HG03469 (cell line): ENCODE data around the gene SLC25A11.
A peak's percentile ranks its signal among the peaks of the same experiment; 100 is the strongest.
"Not testable (repeated sequence)": the region's sequence is repeated elsewhere in the genome, so short reads cannot be mapped to it uniquely, and the experiment has no call there.

Experiments
- ATAC-seq: cut with Tn5 transposase; IDR thresholded peaks from one replicate; pipeline ENCODE4 v1.9.1; 2021; ENCODE audit warnings: mild to moderate bottlenecking, moderate library complexity, moderate number of reproducible peaks; ENCODE audit not compliant: unreplicated experiment

SLC25A11 gene

DNA sequence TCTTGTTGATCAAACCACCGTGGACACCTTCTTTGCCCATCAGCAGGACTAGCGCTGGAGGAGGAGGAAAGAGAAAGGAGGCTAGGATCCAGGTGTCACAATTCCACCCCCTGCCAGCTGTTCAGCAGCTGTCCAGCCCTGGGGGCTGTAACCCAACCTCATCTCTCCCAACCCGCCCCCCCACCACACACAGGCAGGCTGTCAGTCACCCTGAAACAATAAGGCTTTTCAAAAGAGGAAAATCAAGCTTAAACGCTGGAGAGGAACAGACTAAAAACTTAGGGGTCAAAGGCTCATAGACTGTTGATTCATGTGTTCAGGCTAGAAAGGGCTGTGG lies 6.1 kb upstream of the SLC25A11 start:
- no peak for ATAC-seq

DNA sequence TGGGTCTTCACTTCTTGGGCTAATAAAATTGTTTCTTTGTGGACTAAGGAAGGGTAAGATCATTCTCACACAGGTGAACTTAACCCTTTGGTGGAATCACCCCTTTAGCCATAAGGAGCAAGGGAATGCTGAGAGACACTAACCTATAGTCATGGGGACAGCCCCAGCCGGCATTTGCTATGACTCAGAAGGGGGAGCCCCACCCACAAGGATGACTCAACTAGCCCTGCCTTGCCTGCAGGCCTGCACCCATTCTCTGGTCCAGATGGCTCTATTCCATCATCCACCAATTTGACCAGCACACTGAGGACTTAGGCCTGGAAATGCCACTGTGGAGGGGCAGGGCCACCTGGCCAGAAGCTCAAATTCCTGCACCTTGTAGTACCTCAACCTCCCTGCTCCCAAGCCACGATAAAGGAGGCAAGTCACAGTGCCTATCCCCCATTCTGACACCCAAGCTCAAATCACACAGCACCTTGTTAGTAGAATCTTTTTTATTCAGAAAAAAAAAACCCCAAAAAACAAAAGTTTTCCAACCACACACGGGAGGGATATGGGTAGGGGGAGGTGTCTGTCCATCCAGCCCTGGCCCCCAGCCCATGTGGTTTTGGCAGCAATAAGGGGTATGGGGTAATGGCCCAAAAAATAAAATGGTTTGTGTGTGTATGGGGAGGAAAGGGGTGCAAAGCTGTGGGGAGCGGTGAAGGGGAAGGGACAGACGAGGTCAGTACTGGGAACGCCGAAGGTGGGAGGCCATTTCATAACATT lies 5.5 kb upstream of the SLC25A11 start:
- ATAC-seq: no peak

GRCh38 chr17:4944554-4945175 lies 4.8 kb upstream of the SLC25A11 start:
- no peak for ATAC-seq

GRCh38 chr17:4944163-4944553 lies 4.3 kb upstream of the SLC25A11 start:
- ATAC-seq: no peak

DNA sequence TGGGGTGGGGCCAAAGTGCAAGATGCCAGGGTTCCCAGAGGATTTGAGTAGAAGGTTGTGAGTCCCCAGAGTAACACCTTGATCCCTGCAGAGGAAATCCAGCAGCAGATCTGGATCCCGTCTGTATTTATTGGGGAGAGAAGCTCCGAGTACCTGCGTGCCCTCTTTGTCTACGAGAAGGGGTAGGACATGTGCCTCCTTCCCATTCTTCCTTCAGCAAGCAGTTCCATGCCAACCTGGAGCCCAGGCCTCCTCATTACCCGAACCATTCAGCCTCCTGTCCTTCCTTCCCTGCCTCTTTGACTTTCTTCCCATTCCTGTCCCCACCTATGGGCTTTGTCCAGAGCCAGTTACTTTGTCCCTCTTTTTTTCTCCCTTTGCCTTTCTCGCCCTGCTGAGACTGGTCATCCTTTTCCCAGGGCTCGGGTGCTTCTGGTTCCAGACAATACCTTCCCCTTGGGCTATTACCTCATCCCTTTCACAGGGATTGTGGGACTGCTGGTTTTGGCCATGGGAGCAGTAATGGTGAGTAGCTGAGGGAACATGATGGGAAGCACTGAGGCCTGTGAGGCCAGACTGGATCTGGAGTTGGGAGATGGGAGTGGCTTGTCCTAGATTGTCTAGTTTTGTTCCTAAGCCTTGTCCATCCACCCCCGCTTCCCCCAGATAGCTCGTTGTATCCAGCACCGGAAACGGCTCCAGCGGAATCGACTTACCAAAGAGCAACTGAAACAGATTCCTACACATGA lies 3.1 kb upstream of the SLC25A11 start:
- ATAC-seq: no peak

- no peak for ATAC-seq
These were observed 1.4 kb upstream of the SLC25A11 start for GRCh38 chr17:4941319-4941610.

DNA sequence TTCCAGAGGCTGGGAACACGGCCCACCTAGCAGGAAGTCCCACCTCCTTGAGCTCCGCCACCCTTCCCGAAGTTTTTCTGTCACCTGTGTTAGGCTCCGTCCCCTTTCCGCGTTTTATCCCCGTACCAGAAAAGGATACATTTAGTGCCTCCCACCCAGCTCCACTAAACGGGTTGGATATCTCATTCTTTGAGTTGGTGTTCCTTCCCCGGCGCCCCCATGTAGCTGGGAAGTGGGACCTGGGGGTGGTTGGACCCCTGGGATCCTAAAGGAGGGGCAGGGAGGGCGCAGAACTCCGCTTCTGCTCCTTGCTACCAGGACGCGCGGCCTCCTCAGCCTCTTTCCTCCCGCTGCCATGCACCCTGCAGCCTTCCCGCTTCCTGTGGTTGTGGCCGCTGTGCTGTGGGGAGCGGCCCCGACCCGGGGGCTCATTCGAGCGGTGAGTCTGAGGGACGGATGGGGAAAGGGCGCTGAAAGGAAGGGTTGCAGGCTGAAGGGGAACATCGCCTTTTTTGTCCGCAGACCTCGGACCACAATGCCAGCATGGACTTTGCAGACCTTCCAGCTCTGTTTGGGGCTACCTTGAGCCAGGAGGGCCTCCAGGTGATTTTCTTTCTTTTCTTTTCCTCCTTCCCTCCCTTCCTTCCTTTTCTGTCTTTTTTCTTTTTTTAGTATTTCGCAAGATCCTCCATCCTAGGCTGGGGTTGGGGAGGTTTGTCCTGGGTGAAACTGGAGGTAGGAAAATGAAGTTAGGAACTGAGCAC lies 891 bp upstream of the SLC25A11 start:
- ATAC-seq: no peak

- ATAC-seq: peak; percentile 7
These were observed 375 bp downstream of the SLC25A11 start for GRCh38 chr17:4939546-4939795.

DNA sequence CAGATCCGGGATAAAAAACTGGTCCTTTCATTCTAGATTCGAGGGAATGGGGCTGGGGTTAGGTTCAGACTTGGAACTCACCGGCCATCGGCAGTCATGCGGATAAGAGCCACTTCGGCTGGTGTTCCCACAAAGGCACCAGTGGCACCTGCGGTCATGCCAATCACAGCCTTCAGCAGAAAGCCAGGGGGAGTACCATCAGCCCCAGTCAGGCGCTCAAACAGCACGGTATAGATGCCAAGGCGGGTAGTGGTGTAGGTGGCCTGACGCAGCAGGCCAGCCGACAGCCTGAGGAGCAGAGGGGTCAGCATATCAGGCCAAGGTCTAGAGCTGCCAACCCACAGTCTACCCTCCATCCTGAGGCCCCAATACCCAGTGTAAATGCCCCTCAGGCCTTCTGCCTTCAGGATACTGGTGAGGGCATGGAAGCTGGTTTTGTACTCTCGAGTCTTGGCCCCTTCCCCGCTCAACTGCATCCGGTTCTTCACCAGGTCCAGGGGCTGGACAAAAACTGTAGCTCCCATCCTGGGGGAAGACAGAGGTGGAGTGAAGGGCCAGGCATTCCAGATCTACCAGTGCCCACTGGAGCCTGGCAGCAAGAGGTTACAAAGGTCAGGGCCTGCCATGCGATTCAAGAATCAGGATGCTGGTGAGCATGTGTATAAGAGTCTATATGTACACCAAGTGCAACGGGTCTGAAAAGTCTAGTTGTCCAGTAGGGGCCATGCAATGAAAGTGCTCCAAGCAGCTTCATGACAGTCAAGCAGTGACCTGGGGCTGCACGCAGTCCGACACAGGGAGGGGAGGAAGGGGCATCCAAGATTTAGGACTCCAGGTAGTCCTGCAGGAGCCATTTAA lies 929 bp downstream of the SLC25A11 start:
- ATAC-seq: no peak

- ATAC-seq: no peak
These were observed 1.8 kb downstream of the SLC25A11 start for GRCh38 chr17:4938069-4938491.

DNA sequence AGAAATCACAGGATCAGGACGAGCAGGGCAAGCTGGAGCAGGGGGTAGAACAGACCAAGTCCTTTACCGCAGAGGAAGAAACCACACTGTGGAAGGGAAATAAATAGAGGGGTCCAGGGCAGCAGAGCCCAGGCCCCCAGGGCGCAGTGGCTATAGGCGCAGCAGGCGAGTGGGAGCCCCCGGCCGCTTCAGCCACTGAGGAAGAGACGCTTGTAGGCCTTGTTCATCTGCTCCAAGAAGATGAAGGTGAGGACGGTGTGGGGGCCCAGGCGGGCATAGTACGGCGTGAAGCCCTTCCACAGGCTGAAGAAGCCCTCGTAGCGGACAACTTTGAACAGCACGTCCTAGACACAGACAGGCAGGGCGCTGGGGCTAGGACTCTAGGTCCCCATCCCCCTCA lies 2.3 kb downstream of the SLC25A11 start:
- ATAC-seq: no peak

- no peak for ATAC-seq
These were observed 3.4 kb downstream of the SLC25A11 start for GRCh38 chr17:4936436-4936835.

DNA sequence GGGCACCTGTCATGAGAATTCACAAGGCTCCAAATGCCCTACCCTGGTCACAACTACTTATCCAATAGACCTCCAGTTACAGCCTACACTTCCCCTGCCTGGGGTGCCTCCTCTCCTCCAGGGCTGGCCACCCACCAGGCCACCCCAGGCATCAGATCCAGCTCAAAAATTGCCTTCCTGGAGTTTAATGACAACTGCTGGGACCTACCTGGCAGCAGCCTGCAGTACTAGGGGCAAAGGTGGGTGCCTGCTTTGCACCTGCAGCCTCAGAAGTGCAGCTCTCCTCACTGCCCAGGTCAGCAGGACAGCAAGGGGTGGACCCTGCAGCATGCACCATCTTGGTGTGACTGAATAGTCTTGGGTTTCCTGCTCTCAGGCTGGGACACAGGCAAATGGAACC lies 4.2 kb downstream of the SLC25A11 start:
- no peak for ATAC-seq

GRCh38 chr17:4934173-4934979 lies 5.5 kb downstream of the SLC25A11 start:
- no peak for ATAC-seq

GRCh38 chr17:4933646-4934045 lies 6.2 kb downstream of the SLC25A11 start:
- ATAC-seq: no peak

DNA sequence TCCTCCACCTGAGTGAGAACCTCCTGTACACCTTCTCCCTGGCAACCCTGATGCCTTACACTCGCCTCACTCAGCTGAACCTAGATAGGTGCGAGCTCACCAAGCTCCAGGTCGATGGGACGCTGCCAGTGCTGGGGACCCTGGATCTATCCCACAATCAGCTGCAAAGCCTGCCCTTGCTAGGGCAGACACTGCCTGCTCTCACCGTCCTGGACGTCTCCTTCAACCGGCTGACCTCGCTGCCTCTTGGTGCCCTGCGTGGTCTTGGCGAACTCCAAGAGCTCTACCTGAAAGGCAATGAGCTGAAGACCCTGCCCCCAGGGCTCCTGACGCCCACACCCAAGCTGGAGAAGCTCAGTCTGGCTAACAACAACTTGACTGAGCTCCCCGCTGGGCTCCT lies 7.1 kb downstream of the SLC25A11 start:
- ATAC-seq: no peak

DNA sequence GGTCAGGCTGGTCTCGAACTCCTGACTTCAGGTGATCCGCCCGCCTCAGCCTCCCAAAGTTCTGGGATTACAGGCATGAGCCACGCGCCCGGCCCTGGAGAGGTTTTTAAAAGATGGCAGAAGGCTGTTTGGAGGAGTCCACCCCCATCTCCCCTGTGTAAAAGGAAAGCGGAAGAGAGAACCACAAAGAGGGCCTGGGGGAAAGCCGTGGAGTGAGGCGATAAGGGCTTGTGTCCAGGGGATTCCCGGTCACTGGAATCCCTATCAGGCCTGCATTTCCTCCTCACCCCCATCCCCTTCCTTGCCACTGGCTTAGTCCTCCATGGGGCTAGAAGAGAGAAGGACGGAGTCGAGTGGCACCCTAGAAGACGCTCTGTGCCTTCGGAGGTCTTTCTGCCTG lies 7.9 kb downstream of the SLC25A11 start, which contains the start of gene GP1BA:
TSS of gene GP1BA (plus strand) at position 315 of the 400 bp plus-strand sequence. CDS start 328 bp downstream, outside the sequence.
- no peak for ATAC-seq

- no peak for ATAC-seq
These were observed 11.0 kb downstream of the SLC25A11 start for GRCh38 chr17:4928881-4929280.

DNA sequence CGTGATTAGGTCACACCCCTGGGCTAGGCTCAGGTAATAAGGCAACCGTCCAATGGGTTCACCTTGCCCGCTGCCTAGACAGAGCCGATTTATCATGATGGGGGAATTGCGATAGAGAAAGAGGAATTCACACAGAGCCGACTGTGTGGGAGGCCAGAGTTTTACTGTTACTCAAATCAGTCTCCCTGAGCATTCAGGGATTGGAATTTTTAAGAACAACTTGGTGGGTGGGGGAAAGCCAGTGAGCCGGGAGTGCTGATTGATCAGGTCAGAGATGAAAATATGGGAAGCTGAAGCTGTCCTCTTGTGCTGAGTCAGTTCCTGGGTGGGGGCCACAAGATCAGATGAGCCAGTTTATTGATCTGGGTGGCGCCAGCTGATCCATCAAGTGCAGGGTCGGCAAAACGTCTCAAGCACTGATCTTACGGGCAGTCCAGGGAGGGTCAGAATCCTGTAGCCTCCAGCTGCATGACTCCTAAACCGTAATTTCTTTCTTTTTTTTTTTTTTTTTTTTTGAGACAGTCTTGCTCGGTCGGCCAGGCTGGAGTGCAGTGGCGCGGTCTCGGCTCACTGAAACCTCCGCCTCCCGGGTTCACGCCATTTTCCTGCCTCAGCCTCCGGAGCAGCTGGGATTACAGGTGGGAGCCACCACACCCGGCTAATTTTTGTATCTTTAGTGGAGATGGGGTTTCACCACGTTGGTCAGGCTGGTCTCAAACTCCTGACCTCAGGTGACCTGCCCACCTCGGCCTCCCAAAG lies 13.1 kb downstream of the SLC25A11 start:
- ATAC-seq: not testable (repeated sequence)
